KOPT-K1 (cell line): ENCODE data around the gene MRPS34.
"Not testable (repeated sequence)": the region's sequence is repeated elsewhere in the genome, so short reads cannot be mapped to it uniquely, and the experiment has no call there.

Source experiments
- H3K27ac ChIP-seq: fragments of 200-600 bp; sonication (generic); 2 replicates; pipeline ENCODE4 v1.5.1; 2016; ENCODE audit warnings: antibody characterized with exemption, mild to moderate bottlenecking, low read depth, low read length; ENCODE audit not compliant: poor library complexity, severe bottlenecking
- H3K36me3 ChIP-seq: fragments of 200-600 bp; sonication (generic); 2 replicates; pipeline ENCODE4 v1.5.1; 2017; ENCODE audit warnings: antibody characterized with exemption, mild to moderate bottlenecking, low read length, moderate library complexity; ENCODE audit not compliant: insufficient read depth
- H3K9me3 ChIP-seq: fragments of 200-600 bp; sonication (generic); 2 replicates; pipeline ENCODE4 v1.5.1; 2017; ENCODE audit warnings: antibody characterized with exemption, low read length, mild to moderate bottlenecking; ENCODE audit not compliant: insufficient read depth, poor library complexity, severe bottlenecking

MRPS34 gene

DNA sequence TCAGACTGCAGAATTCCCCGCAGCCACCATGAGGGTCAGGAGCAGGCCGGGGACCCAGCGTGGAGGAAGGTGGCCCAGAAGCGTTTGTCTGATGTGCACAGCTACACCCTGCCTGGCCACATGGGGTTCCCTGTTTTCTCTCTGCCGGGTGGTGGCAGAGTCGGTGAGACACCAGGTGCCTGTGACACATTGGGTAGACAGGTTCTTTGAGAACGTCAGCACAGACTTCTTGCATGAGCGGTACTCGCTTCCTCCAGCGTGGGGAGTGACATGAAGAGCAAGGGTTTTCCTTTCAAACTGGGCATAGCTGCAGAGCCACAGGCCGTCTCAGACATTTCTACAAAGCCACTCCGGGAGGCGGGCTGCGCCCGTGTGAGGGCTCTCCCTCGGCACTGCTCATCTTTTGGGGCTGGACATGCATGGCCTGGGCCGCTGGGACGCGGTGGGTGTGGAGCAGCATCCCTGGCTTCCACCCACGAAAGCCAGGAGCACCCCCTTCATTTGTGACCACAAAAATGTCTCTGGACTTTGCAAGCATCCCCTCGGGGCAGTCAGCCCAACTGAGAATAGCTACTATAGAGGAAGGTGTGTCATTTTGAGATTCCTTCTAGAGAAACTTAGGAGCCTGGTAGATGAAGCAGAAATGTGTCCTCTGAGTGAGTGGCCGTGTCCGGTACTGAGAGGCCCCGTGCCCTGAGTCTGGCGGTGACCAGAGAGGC, 27.6 kb downstream of the MRPS34 start:
- Histone ChIP-seq H3K9me3 (no peaks in the 10 kb centered on the region), H3K36me3 (peaks cover 70% of the 10 kb centered on the region; the same call in 1 of the 2 replicates), H3K27ac (no peak overlapping the region)

GRCh38 chr16:1744338-1744840, 28.5 kb downstream of the MRPS34 start:
- H3K36me3 ChIP-seq = peaks cover 70% of the 10 kb centered on the region; the same call in 1 of the 2 replicates
- no peak overlapping the region for H3K27ac ChIP-seq
- H3K9me3 ChIP-seq = peaks cover 8% of the 10 kb centered on the region

GRCh38 chr16:1743376-1744337, 29.3 kb downstream of the MRPS34 start:
- peaks cover 16% of the 10 kb centered on the region for H3K9me3 ChIP-seq
- H3K27ac ChIP-seq = no peak overlapping the region
- peaks cover 63% of the 10 kb centered on the region; the same call in 1 of the 2 replicates for H3K36me3 ChIP-seq

GRCh38 chr16:1741553-1742165, 31.3 kb downstream of the MRPS34 start:
- Histone ChIP-seq H3K27ac (no peak overlapping the region), H3K9me3 (peaks cover 35% of the 10 kb centered on the region), H3K36me3 (peaks cover 43% of the 10 kb centered on the region; the same call in 1 of the 2 replicates)

- Histone ChIP-seq H3K27ac (no peak overlapping the region), H3K9me3 (peaks cover 42% of the 10 kb centered on the region), H3K36me3 (peaks cover 36% of the 10 kb centered on the region; the same call in 1 of the 2 replicates)
Measured at GRCh38 chr16:1740781-1741490, 32.0 kb downstream of the MRPS34 start.

- Histone ChIP-seq H3K9me3 (peaks cover 49% of the 10 kb centered on the region), H3K27ac (no peak overlapping the region), H3K36me3 (peaks cover 35% of the 10 kb centered on the region; the same call in 1 of the 2 replicates)
Measured at GRCh38 chr16:1740234-1740633, 32.7 kb downstream of the MRPS34 start.

GRCh38 chr16:1734816-1735215, 38.1 kb downstream of the MRPS34 start:
- peaks cover 51% of the 10 kb centered on the region for H3K9me3 ChIP-seq
- H3K27ac ChIP-seq = no peak overlapping the region
- peaks cover 55% of the 10 kb centered on the region for H3K36me3 ChIP-seq

GRCh38 chr16:1734123-1734522, 38.8 kb downstream of the MRPS34 start:
- peaks cover 62% of the 10 kb centered on the region for H3K36me3 ChIP-seq
- peaks cover 44% of the 10 kb centered on the region for H3K9me3 ChIP-seq
- H3K27ac ChIP-seq = no peak overlapping the region

DNA sequence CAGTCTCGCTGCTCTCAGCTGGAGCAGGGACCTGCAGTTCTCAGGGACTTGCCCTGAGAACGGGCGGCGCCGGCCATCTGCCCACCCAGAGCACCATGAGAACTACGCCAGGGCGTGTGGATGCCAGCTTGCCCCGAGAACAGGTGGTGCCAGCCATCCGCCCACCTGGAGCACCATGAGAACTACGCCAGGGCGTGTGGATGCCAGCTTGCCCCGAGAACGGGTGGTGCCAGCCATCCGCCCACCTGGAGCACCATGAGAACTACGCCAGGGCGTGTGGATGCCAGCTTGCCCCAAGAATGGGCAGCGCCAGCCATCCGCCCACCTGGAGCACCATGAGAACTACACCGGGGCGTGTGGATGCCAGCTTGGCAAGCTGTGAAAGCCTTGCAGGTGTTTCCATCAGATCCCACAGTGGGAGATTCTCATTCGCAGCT, 40.4 kb downstream of the MRPS34 start:
- H3K36me3 ChIP-seq = peaks cover 77% of the 10 kb centered on the region
- H3K27ac ChIP-seq = not testable (repeated sequence)
- H3K9me3 ChIP-seq = peaks cover 29% of the 10 kb centered on the region

DNA sequence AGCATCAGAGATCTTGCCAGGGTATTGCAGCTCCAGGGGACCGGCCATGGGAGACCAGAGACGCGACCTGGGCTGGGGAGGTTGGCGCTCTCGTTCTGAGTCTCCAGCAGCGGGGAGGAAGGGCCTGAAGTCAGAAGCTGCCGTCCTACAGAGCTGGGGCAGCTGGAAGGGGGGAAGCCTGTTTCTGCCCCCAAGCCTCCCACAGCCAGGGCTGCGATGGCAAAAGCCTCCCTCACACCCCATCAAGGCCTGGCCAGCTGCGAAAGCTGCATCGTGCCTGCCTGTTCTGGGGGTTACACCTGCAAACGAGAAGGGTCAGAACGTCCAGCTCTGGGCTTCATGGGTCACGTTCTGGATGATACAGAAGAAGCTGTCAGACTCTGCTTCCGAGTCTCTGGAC, 40.9 kb downstream of the MRPS34 start:
- peaks cover 82% of the 10 kb centered on the region for H3K36me3 ChIP-seq
- no peak overlapping the region for H3K27ac ChIP-seq
- peaks cover 24% of the 10 kb centered on the region for H3K9me3 ChIP-seq

GRCh38 chr16:1731603-1732002, 41.3 kb downstream of the MRPS34 start:
- Histone ChIP-seq H3K9me3 (peaks cover 20% of the 10 kb centered on the region), H3K36me3 (peaks cover 87% of the 10 kb centered on the region), H3K27ac (no peak overlapping the region)

DNA sequence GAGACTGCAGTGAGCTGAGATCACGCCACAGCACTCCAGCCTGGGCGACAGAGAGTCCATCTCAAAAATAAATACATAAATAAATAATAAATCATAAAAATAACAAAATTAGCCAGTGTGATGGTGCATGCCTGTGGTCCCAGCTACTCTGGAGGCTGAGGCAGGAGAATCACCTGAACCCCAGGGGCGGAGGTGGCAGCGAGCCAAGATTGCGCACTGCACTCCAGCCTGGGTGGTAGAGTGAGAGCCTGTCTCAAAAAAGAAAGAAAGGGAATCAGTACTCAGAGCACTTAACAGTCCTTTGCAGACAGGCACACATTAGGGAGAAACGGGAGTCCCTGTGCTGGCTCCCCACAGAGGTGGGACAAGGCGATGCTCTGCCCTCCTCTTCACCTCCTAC, 41.9 kb downstream of the MRPS34 start:
- Histone ChIP-seq H3K9me3 (peaks cover 14% of the 10 kb centered on the region), H3K36me3 (peaks cover 92% of the 10 kb centered on the region), H3K27ac (no peak overlapping the region)

DNA sequence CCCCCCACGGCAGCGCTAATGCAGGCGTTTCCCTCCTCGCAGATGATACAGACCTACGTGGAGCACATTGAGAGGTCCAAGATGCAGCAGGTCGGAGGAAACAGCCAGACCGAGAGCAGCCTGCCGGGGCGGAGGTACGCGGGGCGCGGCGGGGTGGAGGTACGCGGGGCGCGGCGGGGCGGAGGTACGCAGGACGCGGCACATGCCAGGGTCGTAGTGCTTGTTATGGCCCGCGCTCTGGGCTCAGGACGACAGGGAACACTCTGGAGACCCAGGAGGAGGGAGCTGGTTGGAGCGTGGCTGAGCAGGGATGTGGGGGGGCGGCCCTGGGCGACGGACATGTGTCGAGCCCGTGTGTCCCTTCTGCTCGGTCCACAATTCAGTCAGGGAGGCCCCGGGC, 43.5 kb downstream of the MRPS34 start:
- no peak overlapping the region for H3K27ac ChIP-seq

GRCh38 chr16:1729026-1729425, 43.9 kb downstream of the MRPS34 start:
- Histone ChIP-seq H3K36me3 (peaks cover 89% of the 10 kb centered on the region), H3K27ac (no peak overlapping the region), H3K9me3 (no peaks in the 10 kb centered on the region)

More for the DNA sequence above, 43.5 kb downstream of the MRPS34 start:
- Histone ChIP-seq H3K36me3 (peaks cover 89% of the 10 kb centered on the region), H3K9me3 (no peaks in the 10 kb centered on the region)
